HEK293 (cell line): Measurements from ENCODE around the gene VWA3A.
A peak's percentile ranks its signal among the peaks of the same experiment; 100 is the strongest.

Source experiments
- CTCF ChIA-PET: fragments of 350-600 bp; formaldehyde crosslinking; extraction: SDS; loops from one replicate; lab custom pipeline; 2021; ENCODE audit warnings: antibody characterized with exemption; lab: Yijun Ruan, JAX
- POLR2A ChIA-PET: fragments of 300-600 bp; formaldehyde crosslinking; extraction: SDS; loops from one replicate; lab custom pipeline; 2020; ENCODE audit warnings: antibody characterized with exemption, inconsistent platforms; lab: Yijun Ruan, JAX
- H3K27ac ChIP-seq: fragments of 200-500 bp; sonication (Bioruptor generic); 2 replicates; pipeline ENCODE4 v1.5.1; 2014; ENCODE audit warnings: low read depth, low read length, control low read depth, inconsistent platforms; ENCODE audit errors: extremely low read depth
- H3K36me3 ChIP-seq, 2 experiments: fragments of 200-500 bp in 1 of 2; sonication (Bioruptor generic) in 1 of 2; 1 replicate in 1 of 2; 2 replicates in 1 of 2; pipeline ENCODE4 v1.5.1; 2014 to 2017; ENCODE audit warnings: inconsistent platforms in 2 of 2, low read length in 2 of 2; ENCODE audit not compliant: control insufficient read depth in 2 of 2, insufficient read depth in 1 of 2
- H3K4me1 ChIP-seq: fragments of 200-500 bp; sonication (Bioruptor generic); 2 replicates; pipeline ENCODE4 v1.5.1; 2014; ENCODE audit warnings: mild to moderate bottlenecking, low read length, inconsistent platforms; ENCODE audit not compliant: control insufficient read depth, insufficient read depth
- H3K4me3 ChIP-seq: 2 replicates; pipeline ENCODE4 v1.5.1; 2011; ENCODE audit warnings: low read depth, mild to moderate bottlenecking, control low read depth, low read length, moderate library complexity
- H3K9me3 ChIP-seq: fragments of 200-500 bp; sonication (Bioruptor generic); 2 replicates; pipeline ENCODE4 v1.5.1; 2014; ENCODE audit warnings: low read depth, low read length, inconsistent platforms; ENCODE audit not compliant: control insufficient read depth, insufficient read depth
- FEZF1 ChIP-seq: fragments of 450-650 bp; formaldehyde crosslinking; IDR thresholded peaks from 2 replicates; pipeline ENCODE4 v1.5.1; 2016; ENCODE audit warnings: missing biosample characterization, missing genetic modification characterization
- GFI1B ChIP-seq: fragments of 450-650 bp; formaldehyde crosslinking; IDR thresholded peaks from 2 replicates; pipeline ENCODE4 v1.5.1; 2016; ENCODE audit warnings: missing biosample characterization, missing genetic modification characterization
- GLI2 ChIP-seq: fragments of 450-650 bp; formaldehyde crosslinking; IDR thresholded peaks from 2 replicates; pipeline ENCODE4; 2017; ENCODE audit warnings: missing biosample characterization, missing genetic modification characterization, low read depth, borderline replicate concordance
- KLF8 ChIP-seq: fragments of 450-650 bp; formaldehyde crosslinking; IDR thresholded peaks from 2 replicates; pipeline ENCODE4 v1.5.1; 2016; ENCODE audit warnings: missing biosample characterization, missing genetic modification characterization
- KLF9 ChIP-seq: fragments of 450-650 bp; formaldehyde crosslinking; IDR thresholded peaks from 2 replicates; pipeline ENCODE4 v1.5.1; 2016; ENCODE audit warnings: missing biosample characterization, missing genetic modification characterization, low read depth
- PATZ1 ChIP-seq: fragments of 450-650 bp; formaldehyde crosslinking; IDR thresholded peaks from 2 replicates; pipeline ENCODE4 v1.5.1; 2016; ENCODE audit warnings: missing biosample characterization, missing genetic modification characterization
- PRDM4 ChIP-seq: fragments of 450-650 bp; formaldehyde crosslinking; IDR thresholded peaks from 2 replicates; pipeline ENCODE4 v1.5.1; 2017; ENCODE audit warnings: missing biosample characterization, missing genetic modification characterization
- SP3 ChIP-seq: fragments of 450-650 bp; formaldehyde crosslinking; IDR thresholded peaks from 2 replicates; pipeline ENCODE4 v1.5.1; 2016; ENCODE audit warnings: missing biosample characterization, missing genetic modification characterization
- WT1 ChIP-seq: fragments of 450-650 bp; formaldehyde crosslinking; IDR thresholded peaks from 2 replicates; pipeline ENCODE4 v1.5.1; 2016; ENCODE audit warnings: missing biosample characterization, missing genetic modification characterization
- ZNF157 ChIP-seq: fragments of 450-650 bp; formaldehyde crosslinking; IDR thresholded peaks from 2 replicates; pipeline ENCODE4 v1.5.1; 2016; ENCODE audit warnings: missing biosample characterization, missing genetic modification characterization
- ZNF16 ChIP-seq: fragments of 450-650 bp; formaldehyde crosslinking; IDR thresholded peaks from 2 replicates; pipeline ENCODE4 v1.5.1; 2016; ENCODE audit warnings: low read depth, missing biosample characterization, missing genetic modification characterization
- ZNF18 ChIP-seq: fragments of 450-650 bp; formaldehyde crosslinking; IDR thresholded peaks from 2 replicates; pipeline ENCODE4 v1.5.1; 2016; ENCODE audit warnings: missing biosample characterization, missing genetic modification characterization
- ZNF184 ChIP-seq: fragments of 450-650 bp; IDR thresholded peaks from 2 replicates; pipeline ENCODE4 v1.5.1; 2018; ENCODE audit warnings: missing biosample characterization, mild to moderate bottlenecking, missing genetic modification characterization
- ZNF214 ChIP-seq: fragments of 450-650 bp; formaldehyde crosslinking; IDR thresholded peaks from 2 replicates; pipeline ENCODE4 v1.5.1; 2017; ENCODE audit warnings: missing biosample characterization, mild to moderate bottlenecking, missing genetic modification characterization, borderline replicate concordance
- ZNF248 ChIP-seq: fragments of 450-650 bp; formaldehyde crosslinking; IDR thresholded peaks from 2 replicates; pipeline ENCODE4 v1.5.1; 2017; ENCODE audit warnings: missing biosample characterization, missing genetic modification characterization
- ZNF292 ChIP-seq: fragments of 450-650 bp; formaldehyde crosslinking; IDR thresholded peaks from 2 replicates; pipeline ENCODE4 v1.5.1; 2016; ENCODE audit warnings: low read depth, missing biosample characterization, missing genetic modification characterization, borderline replicate concordance
- ZNF350 ChIP-seq: fragments of 450-650 bp; formaldehyde crosslinking; IDR thresholded peaks from 2 replicates; pipeline ENCODE4 v1.5.0; 2017; ENCODE audit warnings: missing biosample characterization, mild to moderate bottlenecking, missing genetic modification characterization
- ZNF37A ChIP-seq: fragments of 450-650 bp; IDR thresholded peaks from 2 replicates; pipeline ENCODE4 v1.5.1; 2018; ENCODE audit warnings: missing biosample characterization, missing genetic modification characterization
- ZNF391 ChIP-seq: fragments of 450-650 bp; formaldehyde crosslinking; IDR thresholded peaks from 2 replicates; pipeline ENCODE4 v1.5.1; 2016; ENCODE audit warnings: low read depth, missing biosample characterization, missing genetic modification characterization, borderline replicate concordance
- ZNF423 ChIP-seq: fragments of 450-650 bp; formaldehyde crosslinking; IDR thresholded peaks from 2 replicates; pipeline ENCODE4 v1.5.1; 2016; ENCODE audit warnings: missing biosample characterization, missing genetic modification characterization
- ZNF48 ChIP-seq: fragments of 450-650 bp; formaldehyde crosslinking; IDR thresholded peaks from 2 replicates; pipeline ENCODE4 v1.5.1; 2016; ENCODE audit warnings: missing biosample characterization, missing genetic modification characterization
- ZNF560 ChIP-seq: fragments of 450-650 bp; formaldehyde crosslinking; IDR thresholded peaks from 2 replicates; pipeline ENCODE4 v1.5.1; 2017; ENCODE audit warnings: missing biosample characterization, missing genetic modification characterization, borderline replicate concordance
- ZNF596 ChIP-seq: fragments of 450-650 bp; IDR thresholded peaks from 2 replicates; pipeline ENCODE4 v1.5.0; 2018; ENCODE audit warnings: missing biosample characterization, mild to moderate bottlenecking, missing genetic modification characterization, moderate library complexity
- ZNF639 ChIP-seq: fragments of 450-650 bp; formaldehyde crosslinking; IDR thresholded peaks from 2 replicates; pipeline ENCODE4 v1.5.1; 2016; ENCODE audit warnings: missing biosample characterization, missing genetic modification characterization
- ZNF692 ChIP-seq: fragments of 450-650 bp; formaldehyde crosslinking; IDR thresholded peaks from 2 replicates; pipeline ENCODE4 v1.5.1; 2016; ENCODE audit warnings: missing biosample characterization, missing genetic modification characterization
- ZNF76 ChIP-seq: fragments of 450-650 bp; formaldehyde crosslinking; IDR thresholded peaks from 2 replicates; pipeline ENCODE4; 2016; ENCODE audit warnings: low read depth, missing biosample characterization, missing genetic modification characterization, borderline replicate concordance

VWA3A gene

GRCh38 chr16:22195695-22196558 lies 103.6 kb downstream of the VWA3A start:
- peak overlapping the region; percentile 61 for H3K4me3 ChIP-seq
- ChIA-PET CTCF (interaction anchor here (0.6 to 2.6 kb wide), 10 partner anchors 12 to 479 kb away, joined by 3 to 14 read pairs (median 3); partner anchors contain the start of gene POLR3E), POLR2A (interaction anchor here (0.7 to 2.1 kb wide), 3 partner anchors 9 to 101 kb away, joined by 3 to 7 read pairs (median 6); partner anchors contain the start of genes EEF2K and POLR3E)
- H3K4me1 ChIP-seq: peaks cover 6% of the 10 kb centered on the region
- H3K27ac ChIP-seq: no peak overlapping the region
- no peaks in the 10 kb centered on the region for H3K36me3 ChIP-seq
- no peaks in the 10 kb centered on the region for H3K9me3 ChIP-seq
- TF ChIP-seq ZNF184 (tag by site-specific recombination) (0 out of 2 replicates have a peak, but pooled peaks have one; percentile 55), ZNF391 (tag by site-specific recombination) (peak; percentile 89; the same call in 1 of the 2 replicates), WT1 (tag by site-specific recombination) (no peak), ZNF423 (0 out of 2 replicates have a peak, but pooled peaks have one; percentile 47), ZNF248 (tag by site-specific recombination) (no peak), GFI1B (tag by site-specific recombination) (no peak), ZNF76 (tag by site-specific recombination) (peak; percentile 59; the same call in 1 of the 2 replicates), ZNF18 (tag by site-specific recombination) (no peak), FEZF1 (tag by site-specific recombination) (no peak), PRDM4 (tag by site-specific recombination) (peak; percentile 68), ZNF214 (tag by site-specific recombination) (no peak), KLF8 (tag by site-specific recombination) (peak; percentile 90), PATZ1 (0 out of 2 replicates have a peak, but pooled peaks have one; percentile 49), ZNF639 (tag by site-specific recombination) (peak; percentile 87), ZNF48 (tag by site-specific recombination) (no peak), ZNF596 (tag by site-specific recombination) (no peak), ZNF692 (tag by site-specific recombination) (peak; percentile 66; the same call in 1 of the 2 replicates), ZNF350 (tag by site-specific recombination) (no peak), SP3 (tag by site-specific recombination) (peak; percentile 78), KLF9 (tag by site-specific recombination) (peak; percentile 98), ZNF560 (no peak), GLI2 (no peak), ZNF292 (tag by site-specific recombination) (no peak), ZNF157 (no peak), ZNF37A (tag by site-specific recombination) (no peak), ZNF16 (tag by site-specific recombination) (no peak)
